Measurements from ENCODE around the gene CLIP2. TPM values are rescaled to one million over a fixed set of nuclear protein-coding genes. Genes with fewer than 3 reads are reported as not detected.

The CLIP2 gene
- total RNA-seq, 1 experiment from 2014 or later: 26.2 TPM

DNA sequence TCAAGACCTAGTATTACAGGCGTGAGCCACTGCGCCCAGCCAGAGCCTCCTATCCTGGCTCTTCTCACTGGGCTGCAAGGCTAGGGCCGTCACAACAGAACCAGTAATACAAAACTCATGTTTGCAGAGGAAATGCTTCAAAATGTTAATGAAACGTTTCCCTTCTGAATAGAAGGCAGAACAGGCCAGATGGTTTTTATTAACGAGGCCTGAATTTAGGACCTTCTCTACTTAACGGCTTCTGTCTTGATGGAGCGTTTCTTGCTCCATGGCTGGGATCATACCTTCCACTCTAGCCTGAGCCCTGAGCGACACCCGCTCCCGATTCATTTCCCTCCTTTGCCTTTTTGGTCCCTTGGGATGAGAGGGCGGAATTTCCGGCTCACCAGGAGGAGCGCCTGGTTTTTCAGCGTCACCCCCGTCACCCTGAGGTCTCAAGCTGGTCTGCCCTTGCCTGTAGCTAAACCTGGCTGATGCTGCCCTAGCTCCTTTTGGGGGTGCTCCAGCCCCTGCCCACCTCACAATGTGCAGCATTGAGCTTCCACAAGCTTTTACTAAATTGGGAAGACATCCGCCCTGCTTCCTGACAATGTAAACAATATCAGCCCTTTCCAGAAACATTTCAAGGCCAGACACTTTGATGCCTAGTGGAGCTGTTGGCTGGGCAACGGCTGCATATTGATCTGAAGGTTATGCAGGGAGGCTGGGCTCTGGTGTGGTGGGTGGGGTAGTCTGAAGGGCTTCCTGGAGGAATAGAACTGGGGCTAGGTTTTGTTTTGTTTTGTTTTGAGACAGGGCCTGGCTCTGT, 5.2 kb downstream of the CLIP2 start:
- Histone ChIP-seq H2AFZ (ENCODE audit: low read length) (no peak overlapping the region), H3K9ac (ENCODE audit: low read length) (no peak overlapping the region), H3K36me3 (ENCODE audit: low read depth, low read length) (no peaks in the 10 kb centered on the region), H3K4me2 (ENCODE audit: low read length) (no peak overlapping the region), H3K4me3 (ENCODE audit: low read length) (no peak overlapping the region), H3K27me3 (ENCODE audit: low read length) (no peaks in the 10 kb centered on the region), H3K4me1 (ENCODE audit: insufficient read depth, low read length) (peaks cover 6% of the 10 kb centered on the region), H3F3A (ENCODE audit: low read length, unreplicated experiment) (no peaks in the 10 kb centered on the region), H3K27ac (ENCODE audit: low read length) (no peak overlapping the region), H4K20me1 (ENCODE audit: low read length) (peaks cover 18% of the 10 kb centered on the region; the same call in 1 of the 2 replicates), H3K79me2 (ENCODE audit: low read length) (peaks cover 64% of the 10 kb centered on the region), H3K9me3 (ENCODE audit: low read length) (no peaks in the 10 kb centered on the region), H3K9me2 (replicated peaks; ENCODE audit: low read length) (no peaks in the 10 kb centered on the region)
- ChIA-PET CTCF (no interaction called here), POLR2A (ENCODE audit: unreplicated experiment) (interaction anchor here (0.5 kb wide), 1 partner anchor 12 kb away, joined by 3 read pairs; no protein-coding TSS in a partner anchor)
- intact Hi-C loops (cut with micrococcal nuclease): loop anchor here (5.0 kb wide), 1 partner anchor 98 kb away; no protein-coding TSS in a partner anchor
- TF ChIP-seq, protein P1, sequence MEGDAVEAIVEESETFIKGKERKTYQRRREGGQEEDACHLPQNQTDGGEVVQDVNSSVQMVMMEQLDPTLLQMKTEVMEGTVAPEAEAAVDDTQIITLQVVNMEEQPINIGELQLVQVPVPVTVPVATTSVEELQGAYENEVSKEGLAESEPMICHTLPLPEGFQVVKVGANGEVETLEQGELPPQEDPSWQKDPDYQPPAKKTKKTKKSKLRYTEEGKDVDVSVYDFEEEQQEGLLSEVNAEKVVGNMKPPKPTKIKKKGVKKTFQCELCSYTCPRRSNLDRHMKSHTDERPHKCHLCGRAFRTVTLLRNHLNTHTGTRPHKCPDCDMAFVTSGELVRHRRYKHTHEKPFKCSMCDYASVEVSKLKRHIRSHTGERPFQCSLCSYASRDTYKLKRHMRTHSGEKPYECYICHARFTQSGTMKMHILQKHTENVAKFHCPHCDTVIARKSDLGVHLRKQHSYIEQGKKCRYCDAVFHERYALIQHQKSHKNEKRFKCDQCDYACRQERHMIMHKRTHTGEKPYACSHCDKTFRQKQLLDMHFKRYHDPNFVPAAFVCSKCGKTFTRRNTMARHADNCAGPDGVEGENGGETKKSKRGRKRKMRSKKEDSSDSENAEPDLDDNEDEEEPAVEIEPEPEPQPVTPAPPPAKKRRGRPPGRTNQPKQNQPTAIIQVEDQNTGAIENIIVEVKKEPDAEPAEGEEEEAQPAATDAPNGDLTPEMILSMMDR (conservative IDR thresholded peaks at IDR 0.05; ENCODE audit: low read depth, low read length): no peak
- TF ChIP-seq EZH2phosphoT487 (IDR thresholded peaks at IDR 0.05; ENCODE audit: borderline replicate concordance, low read length) (no peak), EZH2 (IDR thresholded peaks at IDR 0.05; ENCODE audit: low read length, unreplicated experiment) (no peak)
- no TSS peak for BruUV-seq (replicated peaks)
- ATAC-seq: no peak
- DNase-seq: no peak

GRCh38 chr7:74297516-74298233, 8.5 kb downstream of the CLIP2 start:
- ATAC-seq: 0 out of 2 replicates have a peak, but pooled peaks have one; percentile 16
- Histone ChIP-seq H3K9me3 (ENCODE audit: low read length) (no peaks in the 10 kb centered on the region), H3K27me3 (ENCODE audit: low read length) (no peaks in the 10 kb centered on the region), H3K4me3 (ENCODE audit: low read length) (no peak overlapping the region), H4K20me1 (ENCODE audit: low read length) (peaks cover 4% of the 10 kb centered on the region; the same call in 1 of the 2 replicates), H3K36me3 (ENCODE audit: low read depth, low read length) (no peaks in the 10 kb centered on the region), H3K79me2 (ENCODE audit: low read length) (peaks cover 44% of the 10 kb centered on the region), H2AFZ (ENCODE audit: low read length) (no peak overlapping the region), H3K4me1 (ENCODE audit: insufficient read depth, low read length) (no peaks in the 10 kb centered on the region; the same call in 1 of the 2 replicates), H3K9me2 (replicated peaks; ENCODE audit: low read length) (no peaks in the 10 kb centered on the region), H3K27ac (ENCODE audit: low read length) (no peak overlapping the region), H3K9ac (ENCODE audit: low read length) (no peak overlapping the region), H3F3A (ENCODE audit: low read length, unreplicated experiment) (no peaks in the 10 kb centered on the region), H3K4me2 (ENCODE audit: low read length) (no peak overlapping the region)
- CTCF ChIA-PET: interaction anchor here (0.7 to 1.2 kb wide), 2 partner anchors 91 to 644 kb away, joined by 3 read pairs; no protein-coding TSS in a partner anchor
- POLR2A ChIA-PET (ENCODE audit: unreplicated experiment): interaction anchor here (0.6 kb wide), 1 partner anchor 9 kb away, joined by 4 read pairs; no protein-coding TSS in a partner anchor
- TF ChIP-seq EZH2phosphoT487 (IDR thresholded peaks at IDR 0.05; ENCODE audit: borderline replicate concordance, low read length) (no peak), EZH2 (IDR thresholded peaks at IDR 0.05; ENCODE audit: low read length, unreplicated experiment) (no peak)
- TF ChIP-seq, protein P1 (conservative IDR thresholded peaks at IDR 0.05; ENCODE audit: low read depth, low read length): no peak
- BruUV-seq (replicated peaks): no TSS peak
- no peak for DNase-seq
- intact Hi-C loops (cut with micrococcal nuclease): no loop called here

Measured in PC-3 (cell line).